ENCODE results near the gene SHB. TPM values are rescaled to one million over a fixed set of nuclear protein-coding genes. Genes with fewer than 3 reads are reported as not detected.

Gene SHB
- total RNA-seq, 1 experiment from 2014 or later: 20.7 TPM

DNA sequence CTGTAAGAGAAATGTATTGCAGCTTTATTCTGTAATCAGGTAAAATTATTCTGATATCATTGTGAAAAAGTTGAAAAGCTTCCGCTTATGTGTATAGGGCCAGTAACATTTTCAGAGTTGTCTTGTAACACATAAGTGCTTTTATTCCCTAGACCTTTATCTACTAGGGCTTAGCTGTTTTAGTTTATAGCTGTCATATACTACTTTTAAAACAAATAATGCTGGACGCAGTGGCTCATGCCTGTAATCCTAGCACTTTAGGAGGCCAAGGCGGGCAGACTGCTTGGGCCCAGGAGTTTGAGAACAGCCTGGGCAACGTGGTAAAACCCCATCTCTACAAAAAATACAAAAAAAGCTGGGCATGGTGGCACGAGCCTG lies 198.2 kb downstream of the SHB start:
- Histone ChIP-seq H3K27me3 (replicated peaks; ENCODE audit: insufficient read depth, low read depth, low read length, poor library complexity) (no peaks in the 10 kb centered on the region), H3K9me3 (ENCODE audit: low read depth, low read length, poor library complexity, severe bottlenecking) (no peaks in the 10 kb centered on the region), H3K4me1 (ENCODE audit: insufficient read depth, low read length, poor library complexity, severe bottlenecking) (no peaks in the 10 kb centered on the region), H3K4me3 (ENCODE audit: low read depth, low read length, poor library complexity, severe bottlenecking) (no peak overlapping the region), H3K27ac (ENCODE audit: low read depth, low read length, poor library complexity, severe bottlenecking) (no peak overlapping the region), H3K36me3 (ENCODE audit: insufficient read depth, low read length, poor library complexity, severe bottlenecking) (no peaks in the 10 kb centered on the region)
- CTCF ChIA-PET: no interaction called here
- POLR2A ChIA-PET (ENCODE audit: low non-redundant PET): no interaction called here
- intact Hi-C loops (cut with micrococcal nuclease; ENCODE audit: unreplicated experiment): no loop called here
- no peak for DNase-seq (ENCODE audit: low spot score)
- TF ChIP-seq EZH2 (IDR thresholded peaks at IDR 0.05; ENCODE audit: borderline replicate concordance, low read depth, low read length, poor library complexity, severe bottlenecking): no peak
- no peak for TF ChIP-seq CTCF (conservative IDR thresholded peaks at IDR 0.05; ENCODE audit: low read depth, low read length)
- BruUV-seq (replicated peaks): no TSS peak

- ChIA-PET POLR2A (ENCODE audit: low non-redundant PET) (no interaction called here), CTCF (no interaction called here)
- no TSS peak for BruUV-seq (replicated peaks)
Measured at GRCh38 chr9:37870081-37870798, 198.8 kb downstream of the SHB start.

More at GRCh38 chr9:37870081-37870798, 198.8 kb downstream of the SHB start:
- Histone ChIP-seq H3K9me3 (ENCODE audit: low read depth, low read length, poor library complexity, severe bottlenecking) (no peaks in the 10 kb centered on the region), H3K4me3 (ENCODE audit: low read depth, low read length, poor library complexity, severe bottlenecking) (no peak overlapping the region), H3K27me3 (replicated peaks; ENCODE audit: insufficient read depth, low read depth, low read length, poor library complexity) (no peaks in the 10 kb centered on the region), H3K27ac (ENCODE audit: low read depth, low read length, poor library complexity, severe bottlenecking) (no peak overlapping the region), H3K4me1 (ENCODE audit: insufficient read depth, low read length, poor library complexity, severe bottlenecking) (no peaks in the 10 kb centered on the region), H3K36me3 (ENCODE audit: insufficient read depth, low read length, poor library complexity, severe bottlenecking) (no peaks in the 10 kb centered on the region)
- intact Hi-C loops (cut with micrococcal nuclease; ENCODE audit: unreplicated experiment): no loop called here
- no peak for TF ChIP-seq CTCF (conservative IDR thresholded peaks at IDR 0.05; ENCODE audit: low read depth, low read length)
- no peak for TF ChIP-seq EZH2 (IDR thresholded peaks at IDR 0.05; ENCODE audit: borderline replicate concordance, low read depth, low read length, poor library complexity, severe bottlenecking)
- DNase-seq (ENCODE audit: low spot score): no peak

Other genes with a start within 250 kb of the SHB start
- 36.3 and 40.8 TPM in 2 replicates for gene SLC25A51, start 165.1 kb downstream of the SHB start, total RNA-seq (2021)

Data from A673 (cell line).